Panc1 (cell line): ENCODE results near the gene MSI2.

ENCODE experiments used
- POLR2AphosphoS5 ChIP-seq: IDR thresholded peaks from 2 replicates; pipeline ENCODE4 v1.6.1; 2012; ENCODE audit warnings: mild to moderate bottlenecking, low read depth, low read length, moderate library complexity
- SIN3A ChIP-seq: IDR thresholded peaks from 2 replicates; pipeline ENCODE4 v1.6.1; 2012; ENCODE audit warnings: low read depth, mild to moderate bottlenecking, low read length, moderate library complexity, borderline replicate concordance; ENCODE audit not compliant: insufficient read depth
- TCF7L2 ChIP-seq: IDR thresholded peaks from 2 replicates; pipeline ENCODE4 v1.6.1; 2011; ENCODE audit warnings: mild to moderate bottlenecking, low read depth, low read length, inconsistent platforms
- TF ChIP-seq, protein P1 (sequence below): fragments of 450-650 bp; IDR thresholded peaks from 2 replicates; pipeline ENCODE4 v1.5.1; 2017; ENCODE audit warnings: mild to moderate bottlenecking
- TF ChIP-seq, protein P2 (sequence below), 2 experiments: IDR thresholded peaks; 2 replicates each; pipeline ENCODE4 v1.6.1; 2011 to 2012; ENCODE audit warnings: low read depth in 2 of 2, control low read depth in 1 of 2, low read length in 1 of 2, mild to moderate bottlenecking in 1 of 2, moderate library complexity in 1 of 2; ENCODE audit not compliant: insufficient read depth in 1 of 2

DNA sequence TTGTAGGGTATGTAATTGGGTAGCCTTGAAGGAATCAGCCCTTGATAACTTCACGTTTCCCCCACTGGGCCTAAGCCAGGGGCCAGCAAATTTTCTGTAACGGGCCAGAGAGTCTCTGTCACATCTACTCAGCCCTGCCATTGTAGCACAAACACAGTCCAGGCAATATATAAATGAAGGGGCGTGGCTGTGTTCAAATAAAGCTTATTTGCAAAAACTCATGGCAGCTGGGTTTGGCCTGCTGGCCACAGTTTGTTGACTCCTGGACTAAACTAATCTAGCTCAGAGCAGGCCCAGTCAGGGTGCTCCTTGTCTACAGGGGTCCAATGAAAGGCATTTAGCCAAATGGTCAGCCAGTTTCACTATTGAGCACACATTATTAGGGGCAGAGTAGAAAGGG lies 347.2 kb downstream of the MSI2 start:
- TF ChIP-seq, protein P1, sequence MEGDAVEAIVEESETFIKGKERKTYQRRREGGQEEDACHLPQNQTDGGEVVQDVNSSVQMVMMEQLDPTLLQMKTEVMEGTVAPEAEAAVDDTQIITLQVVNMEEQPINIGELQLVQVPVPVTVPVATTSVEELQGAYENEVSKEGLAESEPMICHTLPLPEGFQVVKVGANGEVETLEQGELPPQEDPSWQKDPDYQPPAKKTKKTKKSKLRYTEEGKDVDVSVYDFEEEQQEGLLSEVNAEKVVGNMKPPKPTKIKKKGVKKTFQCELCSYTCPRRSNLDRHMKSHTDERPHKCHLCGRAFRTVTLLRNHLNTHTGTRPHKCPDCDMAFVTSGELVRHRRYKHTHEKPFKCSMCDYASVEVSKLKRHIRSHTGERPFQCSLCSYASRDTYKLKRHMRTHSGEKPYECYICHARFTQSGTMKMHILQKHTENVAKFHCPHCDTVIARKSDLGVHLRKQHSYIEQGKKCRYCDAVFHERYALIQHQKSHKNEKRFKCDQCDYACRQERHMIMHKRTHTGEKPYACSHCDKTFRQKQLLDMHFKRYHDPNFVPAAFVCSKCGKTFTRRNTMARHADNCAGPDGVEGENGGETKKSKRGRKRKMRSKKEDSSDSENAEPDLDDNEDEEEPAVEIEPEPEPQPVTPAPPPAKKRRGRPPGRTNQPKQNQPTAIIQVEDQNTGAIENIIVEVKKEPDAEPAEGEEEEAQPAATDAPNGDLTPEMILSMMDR = no peak
- TF ChIP-seq POLR2AphosphoS5 = no peak
- TF ChIP-seq SIN3A = no peak
- TF ChIP-seq TCF7L2 = no peak
- TF ChIP-seq, protein P2, sequence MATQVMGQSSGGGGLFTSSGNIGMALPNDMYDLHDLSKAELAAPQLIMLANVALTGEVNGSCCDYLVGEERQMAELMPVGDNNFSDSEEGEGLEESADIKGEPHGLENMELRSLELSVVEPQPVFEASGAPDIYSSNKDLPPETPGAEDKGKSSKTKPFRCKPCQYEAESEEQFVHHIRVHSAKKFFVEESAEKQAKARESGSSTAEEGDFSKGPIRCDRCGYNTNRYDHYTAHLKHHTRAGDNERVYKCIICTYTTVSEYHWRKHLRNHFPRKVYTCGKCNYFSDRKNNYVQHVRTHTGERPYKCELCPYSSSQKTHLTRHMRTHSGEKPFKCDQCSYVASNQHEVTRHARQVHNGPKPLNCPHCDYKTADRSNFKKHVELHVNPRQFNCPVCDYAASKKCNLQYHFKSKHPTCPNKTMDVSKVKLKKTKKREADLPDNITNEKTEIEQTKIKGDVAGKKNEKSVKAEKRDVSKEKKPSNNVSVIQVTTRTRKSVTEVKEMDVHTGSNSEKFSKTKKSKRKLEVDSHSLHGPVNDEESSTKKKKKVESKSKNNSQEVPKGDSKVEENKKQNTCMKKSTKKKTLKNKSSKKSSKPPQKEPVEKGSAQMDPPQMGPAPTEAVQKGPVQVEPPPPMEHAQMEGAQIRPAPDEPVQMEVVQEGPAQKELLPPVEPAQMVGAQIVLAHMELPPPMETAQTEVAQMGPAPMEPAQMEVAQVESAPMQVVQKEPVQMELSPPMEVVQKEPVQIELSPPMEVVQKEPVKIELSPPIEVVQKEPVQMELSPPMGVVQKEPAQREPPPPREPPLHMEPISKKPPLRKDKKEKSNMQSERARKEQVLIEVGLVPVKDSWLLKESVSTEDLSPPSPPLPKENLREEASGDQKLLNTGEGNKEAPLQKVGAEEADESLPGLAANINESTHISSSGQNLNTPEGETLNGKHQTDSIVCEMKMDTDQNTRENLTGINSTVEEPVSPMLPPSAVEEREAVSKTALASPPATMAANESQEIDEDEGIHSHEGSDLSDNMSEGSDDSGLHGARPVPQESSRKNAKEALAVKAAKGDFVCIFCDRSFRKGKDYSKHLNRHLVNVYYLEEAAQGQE (IDR thresholded peaks at IDR 0.05; ENCODE audit: insufficient read depth in 1 of 2, low read depth in 2 of 2, low read length in 1 of 2) = no peak
